HG03457 (cell line): ENCODE data around the gene LRRC49.
"Not testable (repeated sequence)": the region's sequence is repeated elsewhere in the genome, so short reads cannot be mapped to it uniquely, and the experiment has no call there.

Experiments
- ATAC-seq: cut with Tn5 transposase; IDR thresholded peaks from one replicate; pipeline ENCODE4 v1.9.1; 2021; ENCODE audit warnings: moderate number of reproducible peaks; ENCODE audit not compliant: unreplicated experiment

LRRC49 gene

GRCh38 chr15:70866982-70867641, 25.5 kb upstream of the LRRC49 start:
- no peak for ATAC-seq

- ATAC-seq = no peak
Observed at GRCh38 chr15:70867911-70868467, 24.6 kb upstream of the LRRC49 start.

GRCh38 chr15:70869346-70869745, 23.3 kb upstream of the LRRC49 start:
- ATAC-seq = no peak

- no peak for ATAC-seq
Observed at GRCh38 chr15:70870051-70870450, 22.6 kb upstream of the LRRC49 start.

- not testable (repeated sequence) for ATAC-seq
Observed at GRCh38 chr15:70871490-70871889, 21.1 kb upstream of the LRRC49 start.

GRCh38 chr15:70873232-70874054, 19.2 kb upstream of the LRRC49 start:
- no peak for ATAC-seq

- no peak for ATAC-seq
Observed at GRCh38 chr15:70875001-70875782, 17.4 kb upstream of the LRRC49 start.

- ATAC-seq = no peak
Observed at GRCh38 chr15:70876011-70876410, 16.6 kb upstream of the LRRC49 start.

- ATAC-seq = no peak
Observed at GRCh38 chr15:70876683-70877082, 15.9 kb upstream of the LRRC49 start.

- no peak for ATAC-seq
Observed at GRCh38 chr15:70879401-70879800, 13.2 kb upstream of the LRRC49 start.

- no peak for ATAC-seq
Observed at GRCh38 chr15:70880781-70881180, 11.8 kb upstream of the LRRC49 start.

- ATAC-seq = no peak
Observed at GRCh38 chr15:70882361-70882760, 10.3 kb upstream of the LRRC49 start.

- no peak for ATAC-seq
Observed at GRCh38 chr15:70892912-70893560, 410 bp downstream of the LRRC49 start.

- no peak for ATAC-seq
Observed at GRCh38 chr15:70902107-70902506, 9.5 kb downstream of the LRRC49 start.

- no peak for ATAC-seq
Observed at GRCh38 chr15:70906842-70907241, 14.2 kb downstream of the LRRC49 start.

- no peak for ATAC-seq
Observed at GRCh38 chr15:70907784-70908471, 15.3 kb downstream of the LRRC49 start.

- ATAC-seq = no peak
Observed at GRCh38 chr15:70910958-70911357, 18.3 kb downstream of the LRRC49 start.

GRCh38 chr15:70912187-70912586, 19.6 kb downstream of the LRRC49 start:
- ATAC-seq = no peak

GRCh38 chr15:70916531-70916930, 23.9 kb downstream of the LRRC49 start:
- no peak for ATAC-seq

- no peak for ATAC-seq
Observed at GRCh38 chr15:70917955-70918354, 25.3 kb downstream of the LRRC49 start.
